Mesenteric fat pad (tissue), 1 donor: ENCODE data around the gene CHDH. TPM values are rescaled to one million over a fixed set of nuclear protein-coding genes. Genes with fewer than 3 reads are reported as not detected.

Experiments
- DNase-seq: peaks from one replicate; pipeline ENCODE4 v3.0.0-alpha.2; 2020; ENCODE audit warnings: low spot score
- total RNA-seq: library from RNA; stranded (reverse); fragmentation: NEBNext Ultra II Directional; extraction: Animal tissue kit (Norgen Biotek cat#: 25700); gene quantifications from one replicate; pipeline ENCODE4 v1.2.1, GENCODE V29; 2021
- donor health status: DM: yes; HTN: yes; CAD: no.

The CHDH gene
- total RNA-seq, 1 donor from 2014 or later, result 1.4 TPM

DNA sequence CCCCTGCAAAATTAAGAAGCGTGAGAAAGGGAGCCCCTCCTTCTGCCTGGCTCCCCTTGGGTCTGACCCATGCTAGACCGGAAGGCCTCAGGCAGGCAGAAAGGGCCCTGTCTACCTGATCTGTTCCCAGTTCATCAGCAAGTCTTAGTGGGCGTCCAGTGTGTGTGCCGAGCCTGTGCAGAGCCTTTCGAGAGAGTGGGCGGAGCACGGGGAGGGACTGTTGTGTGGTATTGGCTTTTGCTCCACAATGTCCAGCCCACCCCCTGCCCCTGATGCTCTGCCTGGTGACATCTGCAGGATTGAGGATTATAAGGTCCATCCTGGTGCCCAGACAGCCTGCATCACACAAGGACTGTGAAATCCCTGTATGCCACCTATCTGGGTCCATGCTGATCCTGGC lies 82.9 kb downstream of the CHDH start:
- DNase-seq, result no peak

Other genes with a start within 250 kb of the CHDH start
- gene IL17RB, start 149 bp upstream of the CHDH start, total RNA-seq, result not detected
- gene ACTR8, start 35.7 kb upstream of the CHDH start, total RNA-seq, result 19.5 TPM
- 40.5 TPM for gene SELENOK, start 45.4 kb upstream of the CHDH start, total RNA-seq